Choroid plexus epithelial cell (primary cell): ENCODE results near the gene PCBP3.

Experiments
- DNase-seq: peaks from one replicate; pipeline ENCODE4 v3.0.0-alpha.2; 2010; ENCODE audit warnings: low read depth
- H3K4me3 ChIP-seq: 2 replicates; pipeline ENCODE4 v1.5.1; 2011; ENCODE audit warnings: low read depth, mild to moderate bottlenecking, control low read depth, low read length, moderate library complexity
- CTCF ChIP-seq: conservative IDR thresholded peaks from 2 replicates; pipeline ENCODE4 v1.5.1; 2011; ENCODE audit warnings: low read depth, mild to moderate bottlenecking, control low read depth, inconsistent platforms, low read length, moderate library complexity

PCBP3 gene

DNA sequence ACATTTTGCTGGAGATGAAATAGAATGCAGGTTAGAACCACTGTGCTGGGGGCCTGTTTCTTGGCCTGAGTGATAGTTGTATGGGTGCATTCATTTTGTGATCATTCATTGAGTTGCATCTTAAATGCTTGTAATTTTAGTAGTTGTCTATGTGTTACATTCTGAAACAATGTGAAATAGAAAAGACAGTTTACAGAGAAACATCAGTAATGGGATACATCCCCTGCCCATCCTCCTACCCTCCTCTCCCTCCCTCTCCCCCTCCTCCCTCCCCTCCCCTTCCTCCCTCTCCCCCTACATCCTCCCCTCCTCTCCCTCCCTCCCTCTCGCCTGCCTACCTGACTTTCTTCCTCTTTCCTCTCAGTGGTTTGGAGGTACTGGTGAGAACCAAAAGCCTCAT is 283.5 kb downstream of the PCBP3 start:
- TF ChIP-seq CTCF: no peak
- H3K4me3 ChIP-seq: no peak overlapping the region
- no peak for DNase-seq

- no peak for TF ChIP-seq CTCF
- DNase-seq: no peak
- H3K4me3 ChIP-seq: no peak overlapping the region
Measured at GRCh38 chr21:45927851-45928850, 284.6 kb downstream of the PCBP3 start.

- DNase-seq: no peak
- no peak for TF ChIP-seq CTCF
- no peak overlapping the region for H3K4me3 ChIP-seq
Measured at GRCh38 chr21:45929449-45929848, 285.9 kb downstream of the PCBP3 start.

- no peak for DNase-seq
- no peak overlapping the region for H3K4me3 ChIP-seq
- TF ChIP-seq CTCF: no peak
Measured at GRCh38 chr21:45930231-45930760, 286.8 kb downstream of the PCBP3 start.

- TF ChIP-seq CTCF: no peak
- DNase-seq: no peak
- no peak overlapping the region for H3K4me3 ChIP-seq
Measured at GRCh38 chr21:45930792-45931191, 287.3 kb downstream of the PCBP3 start.

DNA sequence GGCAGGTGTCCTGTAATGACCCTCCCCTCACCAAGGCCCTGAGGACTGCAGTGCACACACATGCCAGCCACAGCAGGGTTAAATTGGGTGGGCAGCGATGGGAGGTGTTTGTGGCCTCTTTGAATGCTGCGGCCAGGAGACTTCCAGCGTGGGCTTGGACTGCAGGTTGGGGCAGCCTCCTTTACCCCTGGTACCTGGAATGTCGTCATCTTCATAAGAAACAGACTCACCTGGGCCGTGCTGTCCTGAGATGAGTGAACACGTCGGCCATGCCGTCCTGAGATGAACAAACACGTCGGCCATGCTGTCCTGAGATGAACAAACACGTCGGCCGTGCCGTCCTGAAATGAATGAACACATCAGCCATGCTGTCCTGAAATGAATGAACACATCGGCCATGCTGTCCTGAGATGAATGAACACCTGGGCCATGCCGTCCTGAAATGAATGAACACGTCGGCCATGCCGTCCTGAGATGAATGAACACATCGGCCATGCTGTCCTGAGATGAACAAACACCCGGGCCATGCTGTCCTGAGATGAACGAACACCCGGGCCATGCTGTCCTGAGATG is 288.0 kb downstream of the PCBP3 start:
- no peak for TF ChIP-seq CTCF
- DNase-seq: no peak
- H3K4me3 ChIP-seq: no peak overlapping the region
